HG02973 (cell line): ENCODE data around the gene ACTR3C.
A peak's percentile ranks its signal among the peaks of the same experiment; 100 is the strongest.
"Not testable (repeated sequence)": the region's sequence is repeated elsewhere in the genome, so short reads cannot be mapped to it uniquely, and the experiment has no call there.

Experiments used
- ATAC-seq: cut with Tn5 transposase; IDR thresholded peaks from one replicate; pipeline ENCODE4 v1.9.1; 2021; ENCODE audit warnings: moderate library complexity; ENCODE audit not compliant: unreplicated experiment

Gene ACTR3C

GRCh38 chr7:150337179-150337578 is 13.8 kb upstream of the ACTR3C start:
- no peak for ATAC-seq

GRCh38 chr7:150336746-150337145 is 13.4 kb upstream of the ACTR3C start:
- ATAC-seq, result no peak

- ATAC-seq, result no peak
These were observed 12.4 kb upstream of the ACTR3C start for GRCh38 chr7:150335774-150336112.

GRCh38 chr7:150335108-150335773 is 11.9 kb upstream of the ACTR3C start:
- no peak for ATAC-seq

- ATAC-seq, result no peak
These were observed 10.8 kb upstream of the ACTR3C start for GRCh38 chr7:150334108-150334507.

DNA sequence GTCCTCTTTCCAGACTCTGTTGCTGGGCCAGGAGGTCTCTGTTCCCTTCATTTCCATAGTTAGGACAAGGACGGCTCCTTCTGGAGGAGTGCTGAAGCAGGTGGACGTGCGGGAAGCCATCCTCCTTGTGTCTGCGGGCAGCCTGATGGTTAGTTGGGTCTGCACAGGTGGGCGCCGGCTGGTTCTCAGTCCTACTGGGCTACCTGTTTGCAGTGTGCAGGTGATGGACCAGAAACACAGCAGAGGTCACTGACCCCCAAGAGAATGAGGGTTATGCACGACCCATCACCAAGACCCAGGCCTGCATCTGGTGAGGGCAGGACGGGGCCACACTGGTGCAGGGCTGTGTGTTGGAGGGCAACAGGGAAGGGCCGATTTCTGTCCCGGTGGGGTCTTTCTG is 10.3 kb upstream of the ACTR3C start:
- no peak for ATAC-seq

DNA sequence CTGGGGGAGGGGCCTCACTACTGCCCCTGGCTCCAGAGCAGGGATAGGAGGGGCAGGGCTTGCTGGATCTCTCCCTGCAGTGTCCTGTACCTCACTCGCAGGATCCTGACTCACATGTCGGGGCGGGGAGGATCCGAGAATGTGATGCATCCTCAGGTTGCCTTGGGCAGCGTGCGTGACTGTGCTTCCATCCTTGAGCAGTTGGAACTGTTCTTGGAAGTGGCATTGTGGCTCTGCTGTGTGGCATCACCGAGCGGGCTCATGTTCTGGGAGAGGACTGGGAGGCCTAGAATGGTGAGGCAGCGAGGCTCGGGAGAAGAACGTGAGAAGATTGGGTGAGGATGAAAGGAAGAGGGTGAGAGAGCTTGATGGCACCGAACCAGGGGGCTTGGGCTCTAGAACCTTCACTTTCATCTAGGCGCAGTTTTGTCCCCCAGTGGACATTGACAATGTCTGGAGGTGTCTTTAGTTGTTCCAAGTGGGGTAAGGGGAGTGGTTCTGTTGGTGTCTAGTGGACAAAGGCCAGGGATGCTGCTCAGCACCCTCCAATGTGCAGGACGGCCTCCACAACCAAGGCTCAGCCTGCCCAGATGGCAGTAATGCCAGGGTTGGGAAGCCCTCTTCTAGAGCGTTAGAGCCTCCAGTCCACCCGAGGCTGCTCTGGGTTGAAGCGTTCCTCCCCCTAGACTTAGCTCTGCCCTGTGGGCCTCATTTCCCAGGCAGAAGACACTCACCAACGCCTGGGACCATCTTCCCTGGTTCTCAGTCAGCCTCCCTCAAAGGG is 9.7 kb upstream of the ACTR3C start:
- ATAC-seq, result no peak

DNA sequence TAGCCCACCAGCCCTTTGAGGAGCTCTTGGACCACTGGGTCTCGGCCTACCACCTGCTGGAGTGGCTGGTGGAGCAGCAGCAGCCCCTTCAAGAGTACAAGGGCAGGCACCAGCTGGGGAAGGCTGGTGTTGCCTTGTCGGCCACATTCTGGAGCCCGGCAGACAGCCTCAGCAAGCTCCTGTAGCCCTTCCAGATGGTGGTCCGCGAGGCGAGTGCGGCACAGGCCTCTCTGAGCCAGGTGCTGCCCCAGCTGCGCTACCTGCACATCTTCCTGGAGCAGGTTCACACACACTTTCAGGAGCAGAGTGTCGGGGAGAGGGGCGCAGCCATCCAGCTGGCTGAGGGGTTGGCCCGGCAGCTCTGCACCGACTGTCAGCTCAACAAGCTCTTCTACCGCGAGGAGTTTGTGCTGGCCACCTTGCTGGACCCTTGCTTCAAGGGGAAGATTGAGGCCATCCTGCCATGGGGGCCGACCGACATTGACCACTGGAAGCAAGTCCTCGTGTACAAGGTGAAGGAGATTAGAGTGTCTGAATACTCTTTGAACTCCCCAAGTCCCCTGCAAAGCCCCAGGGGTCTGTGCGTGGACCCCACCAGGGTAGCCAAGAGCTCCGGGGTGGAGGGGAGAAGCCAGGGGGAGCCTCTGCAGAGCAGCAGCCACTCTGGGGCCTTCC is 7.0 kb upstream of the ACTR3C start:
- no peak for ATAC-seq

- ATAC-seq, result no peak
These were observed 6.2 kb upstream of the ACTR3C start for GRCh38 chr7:150329331-150330120.

DNA sequence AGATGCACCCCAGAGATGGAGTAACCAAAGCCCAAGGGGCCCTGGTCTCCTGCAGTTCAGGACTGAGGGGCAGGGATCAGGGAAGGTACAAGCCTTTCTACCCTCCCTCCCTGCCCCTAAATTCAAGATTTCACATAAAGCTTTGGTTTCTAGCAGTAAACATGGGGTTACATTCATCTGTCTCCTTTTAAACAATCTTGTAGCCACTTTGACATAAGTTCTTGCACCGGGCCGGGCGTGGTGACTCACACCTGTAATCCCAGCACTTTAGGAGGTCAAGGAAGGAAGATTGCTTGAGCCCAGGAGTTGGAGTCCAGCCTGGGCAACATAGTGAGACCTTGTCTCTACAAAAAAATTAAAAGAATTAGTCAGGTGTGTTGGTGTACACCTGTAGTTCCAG is 4.0 kb upstream of the ACTR3C start:
- no peak for ATAC-seq

DNA sequence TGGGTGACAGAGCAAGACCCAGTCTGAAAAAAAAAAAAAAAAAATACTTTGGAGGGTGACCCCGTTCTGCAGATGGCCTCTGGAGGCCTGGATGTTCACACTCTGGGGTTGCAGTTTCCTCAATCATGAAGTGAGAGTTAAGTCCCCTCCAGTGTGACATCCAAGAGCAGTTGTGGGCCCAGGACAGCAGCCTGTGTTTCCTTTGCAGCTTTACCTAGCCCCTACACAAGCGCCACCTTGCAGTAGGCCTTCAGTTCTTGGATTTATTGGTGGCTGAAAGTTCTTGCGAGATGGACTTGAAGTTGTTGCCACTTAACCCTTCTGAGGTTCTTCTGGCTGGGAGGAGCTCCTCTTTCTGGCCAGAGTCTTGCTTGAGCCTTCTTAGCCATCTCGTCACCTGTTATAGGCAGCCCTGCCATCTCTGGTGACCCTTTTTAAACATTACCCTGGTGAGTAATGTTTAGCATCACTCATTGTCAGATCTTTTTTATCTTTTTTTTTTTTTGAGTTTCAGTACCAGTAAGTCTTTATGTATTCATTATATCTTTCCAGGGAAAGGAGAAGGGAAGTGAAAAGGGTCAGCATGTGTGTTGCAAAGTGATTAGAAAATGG is 3.4 kb upstream of the ACTR3C start:
- no peak for ATAC-seq

- ATAC-seq, result no peak
These were observed 2.6 kb upstream of the ACTR3C start for GRCh38 chr7:150325901-150326300.

DNA sequence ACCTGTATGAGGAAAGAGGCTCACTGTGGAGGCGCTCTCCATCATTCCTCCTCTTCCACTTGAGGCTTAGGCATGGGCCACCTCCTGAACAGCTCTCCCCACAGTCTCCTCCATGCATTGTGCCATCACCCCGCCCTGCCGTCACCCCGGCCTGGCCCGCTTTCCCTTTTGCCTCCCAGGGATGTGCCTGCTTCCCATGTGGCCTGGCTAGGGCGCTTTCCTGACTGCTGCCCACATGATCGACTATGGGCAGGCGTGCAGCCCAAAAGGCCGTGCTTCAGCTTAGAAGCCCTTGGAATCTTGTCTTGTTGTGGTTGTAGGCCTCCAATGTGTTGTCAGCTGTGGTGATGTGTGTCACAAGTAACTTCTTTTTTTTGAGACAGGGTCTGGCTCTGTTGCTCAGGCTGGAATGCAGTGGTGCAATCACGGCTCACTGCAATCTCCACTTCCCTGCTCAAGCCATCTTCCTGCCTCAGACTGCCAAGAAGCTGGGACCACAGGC is 1.8 kb upstream of the ACTR3C start:
- no peak for ATAC-seq

DNA sequence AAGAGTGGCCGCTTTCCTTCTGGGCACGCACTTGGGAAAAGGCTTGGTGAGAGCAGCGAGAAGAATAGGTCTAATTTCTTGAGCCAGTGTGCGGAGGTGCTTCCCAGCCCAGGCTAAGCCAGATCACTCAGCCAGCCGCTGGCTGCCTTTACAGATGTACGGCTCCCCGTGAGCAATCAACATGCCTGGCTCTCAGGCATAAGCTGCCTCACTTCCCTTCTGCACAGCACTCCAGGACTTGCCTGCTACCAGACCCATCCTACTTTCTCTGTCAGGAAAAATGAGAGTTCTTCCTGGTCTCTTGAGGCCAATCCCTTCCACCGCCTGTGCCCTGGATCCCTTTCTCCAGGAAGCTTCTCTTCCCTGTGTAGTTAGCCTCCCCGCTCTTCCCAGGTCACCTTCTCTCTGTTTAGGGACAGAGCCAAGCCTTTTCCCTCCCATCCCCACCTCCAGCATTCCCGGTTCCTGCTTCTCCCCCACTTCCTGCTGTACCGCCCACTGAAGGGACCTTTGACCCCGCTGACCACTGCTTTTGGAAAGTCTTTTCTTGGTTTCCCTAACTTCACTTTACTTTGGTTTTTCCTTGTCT is 1.1 kb upstream of the ACTR3C start:
- ATAC-seq, result no peak

DNA sequence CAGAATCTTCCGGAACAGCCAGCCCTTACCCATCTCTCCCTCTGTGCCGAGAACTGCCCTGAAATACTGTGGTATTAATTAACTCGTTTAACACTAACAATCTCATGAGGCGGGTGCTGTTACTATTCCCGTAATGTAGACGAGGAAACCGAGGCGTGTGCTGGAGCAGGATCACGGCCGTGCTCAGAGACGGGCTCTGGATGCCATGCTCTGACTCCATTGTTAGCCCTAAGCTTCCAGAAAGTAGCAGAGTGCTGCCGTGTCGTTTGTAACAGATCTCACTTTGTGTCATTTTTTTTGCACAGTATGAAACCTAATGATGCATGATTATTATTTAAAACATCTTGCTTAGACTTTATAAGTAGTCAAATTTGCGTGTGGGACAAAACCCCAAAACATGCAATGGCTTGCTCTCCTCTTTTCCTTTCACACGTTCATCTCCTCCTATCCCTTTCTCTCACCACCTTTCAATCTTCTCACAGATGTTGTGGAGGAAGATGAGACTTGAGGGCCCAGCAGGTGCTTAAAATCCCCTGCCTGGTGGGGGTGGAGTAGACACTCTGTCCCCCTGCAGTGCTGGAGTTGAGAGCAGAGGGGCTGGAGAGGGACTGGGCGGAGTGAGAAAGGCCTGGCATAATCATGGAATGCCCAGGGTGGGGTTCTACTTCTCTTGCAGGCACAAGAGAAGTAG is 482 bp upstream of the ACTR3C start:
- ATAC-seq, result peak; percentile 9

GRCh38 chr7:150322114-150322832 is 1.1 kb downstream of the ACTR3C start:
- ATAC-seq, result peak; percentile 14

DNA sequence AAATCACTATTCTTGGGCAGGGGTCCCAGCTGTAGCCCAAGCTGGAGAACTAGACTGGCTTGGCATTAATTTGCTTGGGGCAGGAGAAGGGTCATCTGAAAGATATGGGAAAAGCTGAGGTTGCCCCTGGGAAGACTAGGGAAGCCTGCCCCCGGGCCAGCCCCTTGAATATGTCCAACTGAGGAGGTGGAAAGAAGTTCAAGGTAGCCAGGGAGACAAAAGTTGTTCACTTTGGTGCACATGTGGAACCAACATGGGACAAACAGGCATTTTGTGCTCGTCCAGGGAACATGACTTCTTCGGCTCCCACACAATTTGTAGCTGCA is 1.6 kb downstream of the ACTR3C start:
- ATAC-seq, result no peak

DNA sequence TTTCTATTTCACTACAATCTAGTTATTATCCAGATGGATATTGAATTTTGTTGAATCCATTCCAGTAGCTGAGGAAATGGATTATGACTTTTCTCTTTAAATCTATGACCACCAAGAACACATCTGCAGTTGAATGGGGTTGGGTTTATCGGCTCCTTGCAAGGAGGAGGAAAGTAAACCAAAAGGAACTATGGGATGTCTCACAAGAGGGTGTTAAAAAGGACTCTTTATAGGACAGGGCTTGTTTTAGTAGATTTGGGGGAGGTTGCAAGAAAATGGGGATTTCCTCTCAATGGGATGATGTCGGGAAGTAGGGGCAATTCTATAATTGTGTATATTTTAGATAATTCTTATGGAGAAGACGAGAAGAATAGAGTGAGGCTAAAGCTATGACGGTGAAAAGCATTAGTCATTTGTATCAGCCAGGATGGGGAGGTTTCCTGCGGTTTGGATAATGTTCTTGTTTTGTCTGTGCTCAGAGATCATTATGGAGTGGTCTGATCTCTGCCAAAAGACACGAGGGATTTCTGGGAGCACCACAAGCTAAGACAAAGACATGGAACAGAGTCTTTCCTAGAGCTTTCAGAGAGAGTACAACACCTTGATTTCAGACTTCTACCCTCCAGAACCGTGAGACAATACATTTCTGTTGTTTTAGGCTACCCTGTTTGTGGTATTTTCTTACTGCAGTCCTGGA is 5.4 kb downstream of the ACTR3C start:
- ATAC-seq, result no peak

- ATAC-seq, result not testable (repeated sequence)
These were observed 6.4 kb downstream of the ACTR3C start for GRCh38 chr7:150316987-150317386.
